Endodermal cell (in vitro differentiated cells): ENCODE data around the gene RFESD. TPM values are rescaled to one million over a fixed set of nuclear protein-coding genes. Genes with fewer than 3 reads are reported as not detected.

ENCODE experiments used
- DNase-seq: peaks from one replicate; pipeline ENCODE4 v3.0.0-alpha.2; 2017
- H3K27ac ChIP-seq: 2 replicates; pipeline ENCODE4 v1.5.1; 2013; ENCODE audit warnings: mild to moderate bottlenecking, low read depth, low read length, moderate library complexity
- H3K27me3 ChIP-seq: 2 replicates; pipeline ENCODE4 v1.6.1; 2013; ENCODE audit warnings: mild to moderate bottlenecking, low read length, moderate library complexity; ENCODE audit not compliant: insufficient read depth, control insufficient read depth, poor library complexity, severe bottlenecking
- H3K36me3 ChIP-seq: 2 replicates; pipeline ENCODE4 v1.7.0; 2013; ENCODE audit warnings: mild to moderate bottlenecking, low read length, moderate library complexity; ENCODE audit not compliant: control insufficient read depth, insufficient read depth
- H3K4me1 ChIP-seq: one replicate; pipeline ENCODE4 v1.7.0; 2013; ENCODE audit warnings: low read length; ENCODE audit not compliant: control insufficient read depth, insufficient read depth
- H3K4me3 ChIP-seq: 2 replicates; pipeline ENCODE4 v1.5.1; 2013; ENCODE audit warnings: mild to moderate bottlenecking, low read length, moderate library complexity
- H3K9ac ChIP-seq: 2 replicates; pipeline ENCODE4 v1.6.1; 2013; ENCODE audit warnings: mild to moderate bottlenecking, low read length, moderate library complexity; ENCODE audit not compliant: poor library complexity, severe bottlenecking; ENCODE audit errors: extremely low read depth
- H3K9me3 ChIP-seq: 2 replicates; pipeline ENCODE4 v1.6.1; 2013; ENCODE audit warnings: mild to moderate bottlenecking, low read length, moderate library complexity; ENCODE audit not compliant: control insufficient read depth
- H3K27ac Mint-ChIP-seq: 2 replicates; pipeline ENCODE4 v1.8.0; 2020; ENCODE audit warnings: mixed read lengths
- H3K27me3 Mint-ChIP-seq: 2 replicates; pipeline ENCODE4 v1.8.0; 2021; ENCODE audit warnings: mild to moderate bottlenecking, mixed read lengths; ENCODE audit not compliant: insufficient read depth
- H3K36me3 Mint-ChIP-seq: 2 replicates; pipeline ENCODE4 v1.8.0; 2020; ENCODE audit warnings: low read depth, mixed read lengths
- H3K4me1 Mint-ChIP-seq: 2 replicates; pipeline ENCODE4 v1.8.0; 2020; ENCODE audit warnings: mixed read lengths
- H3K4me3 Mint-ChIP-seq: 2 replicates; pipeline ENCODE4 v1.8.0; 2020; ENCODE audit warnings: mild to moderate bottlenecking, moderate library complexity, mixed read lengths
- H3K9me3 Mint-ChIP-seq: 2 replicates; pipeline ENCODE4 v1.8.0; 2020; ENCODE audit warnings: mild to moderate bottlenecking, mixed read lengths
- WGBS, 2 experiments: methylation state at CpG; one replicate each; pipeline versions ENCODE4 v1.1.5 to v1.1.7; 2013; ENCODE audit warnings: missing lambda C conversion rate in 2 of 2, mixed read lengths in 1 of 2; ENCODE audit not compliant: insufficient coverage in 1 of 2, insufficient read length in 1 of 2; 5-methylcytosine and 5-hydroxymethylcytosine counted together
- total RNA-seq, 2 donors: library from RNA; stranded (reverse); fragmentation: NEBNext Ultra II Directional in 1 of 2; extraction: Animal tissue kit (Norgen Biotek cat#: 25700) in 1 of 2; gene quantifications; 2 replicates in 1 of 2; 3 replicates in 1 of 2; pipeline ENCODE4 v1.2.1, GENCODE V29; 2021
- TF ChIP-seq, protein P1 (sequence below): fragments of 200-600 bp; sonication (generic); conservative IDR thresholded peaks from 2 replicates; pipeline ENCODE4 v1.5.0; 2021; ENCODE audit warnings: antibody characterized with exemption, mild to moderate bottlenecking

RFESD gene
- total RNA-seq, 2 donors from 2014 or later: 7.1 to 13.7 TPM

DNA sequence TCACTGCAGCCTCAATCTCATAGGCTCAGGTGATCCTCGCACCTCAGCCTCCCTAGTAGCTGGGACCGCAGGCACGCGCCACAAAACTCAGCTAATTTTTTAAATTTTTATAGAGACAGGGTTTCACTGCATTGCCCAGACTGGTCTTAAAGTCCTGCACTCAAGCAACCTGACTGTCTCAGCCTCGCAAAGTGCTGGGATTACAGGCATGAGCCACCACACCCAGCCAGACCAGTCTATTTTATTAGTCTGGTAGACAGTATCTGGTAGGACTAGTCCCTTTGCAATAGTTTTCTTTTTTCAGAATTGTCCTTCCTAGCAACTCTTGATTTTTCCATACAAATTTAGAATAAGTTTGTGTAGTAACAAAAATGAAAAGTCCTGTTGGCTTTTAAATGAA is 40.8 kb upstream of the RFESD start:
- no peaks in the 10 kb centered on the region for H3K4me1 ChIP-seq
- peaks cover 4% of the 10 kb centered on the region for H3K36me3 Mint-ChIP-seq
- H3K9me3 ChIP-seq: no peaks in the 10 kb centered on the region
- H3K4me3 ChIP-seq: no peak overlapping the region
- WGBS, 2 experiments: 86 to 96% methylated on average over 1 to 5 of the region's 5 CpGs
- H3K9me3 Mint-ChIP-seq: no peaks in the 10 kb centered on the region
- DNase-seq: no peak
- no peak overlapping the region for H3K4me3 Mint-ChIP-seq
- peaks cover 7% of the 10 kb centered on the region for H3K4me1 Mint-ChIP-seq
- H3K36me3 ChIP-seq: no peaks in the 10 kb centered on the region
- no peaks in the 10 kb centered on the region for H3K27me3 Mint-ChIP-seq
- TF ChIP-seq, protein P1, sequence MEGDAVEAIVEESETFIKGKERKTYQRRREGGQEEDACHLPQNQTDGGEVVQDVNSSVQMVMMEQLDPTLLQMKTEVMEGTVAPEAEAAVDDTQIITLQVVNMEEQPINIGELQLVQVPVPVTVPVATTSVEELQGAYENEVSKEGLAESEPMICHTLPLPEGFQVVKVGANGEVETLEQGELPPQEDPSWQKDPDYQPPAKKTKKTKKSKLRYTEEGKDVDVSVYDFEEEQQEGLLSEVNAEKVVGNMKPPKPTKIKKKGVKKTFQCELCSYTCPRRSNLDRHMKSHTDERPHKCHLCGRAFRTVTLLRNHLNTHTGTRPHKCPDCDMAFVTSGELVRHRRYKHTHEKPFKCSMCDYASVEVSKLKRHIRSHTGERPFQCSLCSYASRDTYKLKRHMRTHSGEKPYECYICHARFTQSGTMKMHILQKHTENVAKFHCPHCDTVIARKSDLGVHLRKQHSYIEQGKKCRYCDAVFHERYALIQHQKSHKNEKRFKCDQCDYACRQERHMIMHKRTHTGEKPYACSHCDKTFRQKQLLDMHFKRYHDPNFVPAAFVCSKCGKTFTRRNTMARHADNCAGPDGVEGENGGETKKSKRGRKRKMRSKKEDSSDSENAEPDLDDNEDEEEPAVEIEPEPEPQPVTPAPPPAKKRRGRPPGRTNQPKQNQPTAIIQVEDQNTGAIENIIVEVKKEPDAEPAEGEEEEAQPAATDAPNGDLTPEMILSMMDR: no peak
- H3K27ac ChIP-seq: no peak overlapping the region
- no peak overlapping the region for H3K27ac Mint-ChIP-seq
- H3K9ac ChIP-seq: no peak overlapping the region
- H3K27me3 ChIP-seq: no peaks in the 10 kb centered on the region

DNA sequence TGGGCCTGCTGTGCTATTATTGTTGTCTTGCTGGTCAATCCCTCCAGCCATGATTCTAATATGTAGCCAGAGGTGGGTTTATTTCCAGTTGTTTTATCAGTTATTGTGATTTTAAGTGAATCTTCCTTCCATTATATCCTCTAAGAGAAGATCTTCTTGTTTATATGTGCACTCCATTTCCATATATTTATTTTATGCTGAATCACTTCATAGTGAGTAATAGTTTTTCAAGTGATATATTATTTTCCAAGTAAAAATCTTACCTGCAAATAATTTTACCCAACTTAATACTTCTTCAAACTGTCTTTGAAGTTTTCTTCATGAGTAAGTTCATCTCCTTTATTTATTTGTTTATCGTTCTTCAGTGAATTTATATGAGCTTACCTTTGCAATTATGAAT is 40.2 kb upstream of the RFESD start:
- Histone ChIP-seq H3K9me3 (no peaks in the 10 kb centered on the region), H3K4me1 (no peaks in the 10 kb centered on the region), H3K27ac (no peak overlapping the region), H3K27me3 (no peaks in the 10 kb centered on the region), H3K9ac (no peak overlapping the region), H3K36me3 (no peaks in the 10 kb centered on the region), H3K4me3 (no peak overlapping the region)
- WGBS, 2 experiments: no CpG with 5 or more reads among the region's 1 CpG
- TF ChIP-seq, protein P1: no peak
- no peaks in the 10 kb centered on the region for H3K9me3 Mint-ChIP-seq
- H3K27ac Mint-ChIP-seq: no peak overlapping the region
- DNase-seq: no peak
- peaks cover 2% of the 10 kb centered on the region for H3K36me3 Mint-ChIP-seq
- H3K4me1 Mint-ChIP-seq: peaks cover 7% of the 10 kb centered on the region
- H3K4me3 Mint-ChIP-seq: no peak overlapping the region
- no peaks in the 10 kb centered on the region for H3K27me3 Mint-ChIP-seq

DNA sequence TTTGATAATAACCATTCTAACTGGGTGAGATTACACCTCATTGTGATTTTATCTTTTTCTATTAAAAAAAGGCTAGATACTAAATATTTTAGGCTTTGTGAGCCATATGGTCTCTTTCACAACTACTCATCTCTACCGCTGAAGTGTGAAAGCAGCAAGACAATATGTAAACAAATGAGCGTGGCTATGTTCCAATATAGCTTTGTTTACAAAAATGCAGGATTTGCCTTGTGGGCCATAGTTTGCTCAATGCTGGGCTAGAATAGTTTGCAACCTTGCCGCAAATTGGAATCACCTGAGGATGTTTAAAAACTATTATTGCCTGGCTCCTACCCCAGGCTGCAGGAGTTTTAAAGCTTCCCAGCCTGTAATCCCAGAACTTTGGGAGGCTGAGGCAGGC is 36.9 kb upstream of the RFESD start:
- no peak overlapping the region for H3K4me3 Mint-ChIP-seq
- DNase-seq: no peak
- peaks cover 5% of the 10 kb centered on the region for H3K36me3 Mint-ChIP-seq
- H3K4me1 Mint-ChIP-seq: peaks cover 7% of the 10 kb centered on the region
- WGBS, 2 experiments: 78 to 84% methylated on average over 2 to 3 of the region's 3 CpGs
- H3K27ac Mint-ChIP-seq: no peak overlapping the region
- Histone ChIP-seq H3K4me3 (no peak overlapping the region), H3K4me1 (no peaks in the 10 kb centered on the region), H3K9ac (no peak overlapping the region), H3K27ac (no peak overlapping the region), H3K9me3 (peaks cover 23% of the 10 kb centered on the region), H3K36me3 (no peaks in the 10 kb centered on the region), H3K27me3 (no peaks in the 10 kb centered on the region)
- H3K27me3 Mint-ChIP-seq: peaks cover 1% of the 10 kb centered on the region
- H3K9me3 Mint-ChIP-seq: peaks cover 22% of the 10 kb centered on the region
- TF ChIP-seq, protein P1: no peak
